ENCODE results near the gene PSD.

PSD gene

DNA sequence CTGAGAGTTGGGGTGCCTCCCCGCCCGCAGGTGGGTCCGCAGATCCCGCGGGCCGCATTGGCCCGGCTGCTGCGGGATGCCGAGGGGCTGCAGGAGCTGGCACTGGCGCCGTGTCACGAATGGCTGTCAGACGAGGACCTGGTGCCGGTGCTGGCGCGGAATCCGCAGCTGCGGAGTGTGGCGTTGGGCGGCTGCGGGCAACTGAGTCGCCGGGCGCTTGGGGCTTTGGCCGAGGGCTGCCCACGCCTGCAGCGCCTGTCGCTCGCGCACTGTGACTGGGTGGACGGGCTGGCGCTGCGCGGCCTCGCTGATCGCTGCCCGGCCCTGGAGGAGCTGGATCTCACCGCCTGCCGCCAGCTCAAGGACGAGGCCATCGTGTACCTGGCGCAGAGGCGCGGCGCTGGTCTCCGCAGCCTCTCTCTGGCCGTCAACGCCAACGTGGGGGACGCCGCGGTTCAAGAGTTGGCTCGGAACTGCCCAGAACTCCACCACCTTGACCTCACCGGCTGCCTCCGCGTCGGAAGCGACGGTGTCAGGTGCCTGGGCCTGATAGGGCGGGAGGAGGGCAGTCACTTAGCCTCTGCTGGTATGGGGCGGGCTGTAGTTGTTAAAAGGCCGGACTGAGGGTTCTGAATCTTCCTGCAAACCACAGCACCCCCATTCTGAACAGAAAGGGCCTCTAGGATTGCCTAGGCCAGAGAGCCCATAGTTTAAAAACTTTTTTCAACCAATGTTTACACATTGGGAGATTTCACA lies 3.4 kb upstream of the PSD start:
- peak; percentile 35 to 36 for DNase-seq (ENCODE audit: low read depth in 1 of 2, low spot score in 1 of 2)
- TF ChIP-seq POLR2AphosphoS5 (IDR thresholded peaks at IDR 0.05; ENCODE audit: low read depth) (peak; percentile 38), GABPA (IDR thresholded peaks at IDR 0.05; ENCODE audit: low read depth) (no peak; the same call in 1 of the 2 replicates)
- peak overlapping the region; percentile 82 for H3K27ac ChIP-seq (replicated peaks)
- peak overlapping the region; percentile 99 for H3K4me3 ChIP-seq (replicated peaks; ENCODE audit: insufficient read depth, low read length)
- H3K27me3 ChIP-seq (ENCODE audit: insufficient read depth, poor library complexity, severe bottlenecking): peaks cover 8% of the 10 kb centered on the region

DNA sequence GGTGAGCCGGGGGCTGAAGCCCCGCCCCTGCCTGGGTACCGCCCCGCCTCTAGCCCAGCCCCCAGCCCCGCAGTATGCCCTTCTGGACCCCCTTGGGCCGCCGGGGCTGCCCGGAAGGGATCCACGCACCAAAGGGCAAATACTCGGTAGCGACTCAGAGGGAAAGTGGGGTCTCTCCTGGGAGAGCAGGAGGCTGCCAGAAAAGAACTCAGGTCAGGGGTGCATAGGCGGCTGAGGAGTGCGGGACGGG lies 2.8 kb upstream of the PSD start:
- peaks cover 8% of the 10 kb centered on the region for H3K27me3 ChIP-seq (ENCODE audit: insufficient read depth, poor library complexity, severe bottlenecking)
- peak overlapping the region; percentile 99 for H3K4me3 ChIP-seq (replicated peaks; ENCODE audit: insufficient read depth, low read length)
- peak in 1 of 2 experiments; percentile 18 for DNase-seq (ENCODE audit: low read depth in 1 of 2, low spot score in 1 of 2)
- TF ChIP-seq, protein P1, sequence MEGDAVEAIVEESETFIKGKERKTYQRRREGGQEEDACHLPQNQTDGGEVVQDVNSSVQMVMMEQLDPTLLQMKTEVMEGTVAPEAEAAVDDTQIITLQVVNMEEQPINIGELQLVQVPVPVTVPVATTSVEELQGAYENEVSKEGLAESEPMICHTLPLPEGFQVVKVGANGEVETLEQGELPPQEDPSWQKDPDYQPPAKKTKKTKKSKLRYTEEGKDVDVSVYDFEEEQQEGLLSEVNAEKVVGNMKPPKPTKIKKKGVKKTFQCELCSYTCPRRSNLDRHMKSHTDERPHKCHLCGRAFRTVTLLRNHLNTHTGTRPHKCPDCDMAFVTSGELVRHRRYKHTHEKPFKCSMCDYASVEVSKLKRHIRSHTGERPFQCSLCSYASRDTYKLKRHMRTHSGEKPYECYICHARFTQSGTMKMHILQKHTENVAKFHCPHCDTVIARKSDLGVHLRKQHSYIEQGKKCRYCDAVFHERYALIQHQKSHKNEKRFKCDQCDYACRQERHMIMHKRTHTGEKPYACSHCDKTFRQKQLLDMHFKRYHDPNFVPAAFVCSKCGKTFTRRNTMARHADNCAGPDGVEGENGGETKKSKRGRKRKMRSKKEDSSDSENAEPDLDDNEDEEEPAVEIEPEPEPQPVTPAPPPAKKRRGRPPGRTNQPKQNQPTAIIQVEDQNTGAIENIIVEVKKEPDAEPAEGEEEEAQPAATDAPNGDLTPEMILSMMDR (IDR thresholded peaks at IDR 0.05; ENCODE audit: insufficient read depth, low read length): no peak
- no peak for TF ChIP-seq GABPA (IDR thresholded peaks at IDR 0.05; ENCODE audit: low read depth)
- no peak for TF ChIP-seq SPI1 (IDR thresholded peaks at IDR 0.05; ENCODE audit: borderline replicate concordance, low read depth)
- TF ChIP-seq POLR2AphosphoS5 (IDR thresholded peaks at IDR 0.05; ENCODE audit: low read depth): no peak
- TF ChIP-seq, protein P2, sequence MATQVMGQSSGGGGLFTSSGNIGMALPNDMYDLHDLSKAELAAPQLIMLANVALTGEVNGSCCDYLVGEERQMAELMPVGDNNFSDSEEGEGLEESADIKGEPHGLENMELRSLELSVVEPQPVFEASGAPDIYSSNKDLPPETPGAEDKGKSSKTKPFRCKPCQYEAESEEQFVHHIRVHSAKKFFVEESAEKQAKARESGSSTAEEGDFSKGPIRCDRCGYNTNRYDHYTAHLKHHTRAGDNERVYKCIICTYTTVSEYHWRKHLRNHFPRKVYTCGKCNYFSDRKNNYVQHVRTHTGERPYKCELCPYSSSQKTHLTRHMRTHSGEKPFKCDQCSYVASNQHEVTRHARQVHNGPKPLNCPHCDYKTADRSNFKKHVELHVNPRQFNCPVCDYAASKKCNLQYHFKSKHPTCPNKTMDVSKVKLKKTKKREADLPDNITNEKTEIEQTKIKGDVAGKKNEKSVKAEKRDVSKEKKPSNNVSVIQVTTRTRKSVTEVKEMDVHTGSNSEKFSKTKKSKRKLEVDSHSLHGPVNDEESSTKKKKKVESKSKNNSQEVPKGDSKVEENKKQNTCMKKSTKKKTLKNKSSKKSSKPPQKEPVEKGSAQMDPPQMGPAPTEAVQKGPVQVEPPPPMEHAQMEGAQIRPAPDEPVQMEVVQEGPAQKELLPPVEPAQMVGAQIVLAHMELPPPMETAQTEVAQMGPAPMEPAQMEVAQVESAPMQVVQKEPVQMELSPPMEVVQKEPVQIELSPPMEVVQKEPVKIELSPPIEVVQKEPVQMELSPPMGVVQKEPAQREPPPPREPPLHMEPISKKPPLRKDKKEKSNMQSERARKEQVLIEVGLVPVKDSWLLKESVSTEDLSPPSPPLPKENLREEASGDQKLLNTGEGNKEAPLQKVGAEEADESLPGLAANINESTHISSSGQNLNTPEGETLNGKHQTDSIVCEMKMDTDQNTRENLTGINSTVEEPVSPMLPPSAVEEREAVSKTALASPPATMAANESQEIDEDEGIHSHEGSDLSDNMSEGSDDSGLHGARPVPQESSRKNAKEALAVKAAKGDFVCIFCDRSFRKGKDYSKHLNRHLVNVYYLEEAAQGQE (IDR thresholded peaks at IDR 0.05; ENCODE audit: insufficient replicate concordance, low read depth): no peak
- H3K27ac ChIP-seq (replicated peaks): peak overlapping the region; percentile 82

DNA sequence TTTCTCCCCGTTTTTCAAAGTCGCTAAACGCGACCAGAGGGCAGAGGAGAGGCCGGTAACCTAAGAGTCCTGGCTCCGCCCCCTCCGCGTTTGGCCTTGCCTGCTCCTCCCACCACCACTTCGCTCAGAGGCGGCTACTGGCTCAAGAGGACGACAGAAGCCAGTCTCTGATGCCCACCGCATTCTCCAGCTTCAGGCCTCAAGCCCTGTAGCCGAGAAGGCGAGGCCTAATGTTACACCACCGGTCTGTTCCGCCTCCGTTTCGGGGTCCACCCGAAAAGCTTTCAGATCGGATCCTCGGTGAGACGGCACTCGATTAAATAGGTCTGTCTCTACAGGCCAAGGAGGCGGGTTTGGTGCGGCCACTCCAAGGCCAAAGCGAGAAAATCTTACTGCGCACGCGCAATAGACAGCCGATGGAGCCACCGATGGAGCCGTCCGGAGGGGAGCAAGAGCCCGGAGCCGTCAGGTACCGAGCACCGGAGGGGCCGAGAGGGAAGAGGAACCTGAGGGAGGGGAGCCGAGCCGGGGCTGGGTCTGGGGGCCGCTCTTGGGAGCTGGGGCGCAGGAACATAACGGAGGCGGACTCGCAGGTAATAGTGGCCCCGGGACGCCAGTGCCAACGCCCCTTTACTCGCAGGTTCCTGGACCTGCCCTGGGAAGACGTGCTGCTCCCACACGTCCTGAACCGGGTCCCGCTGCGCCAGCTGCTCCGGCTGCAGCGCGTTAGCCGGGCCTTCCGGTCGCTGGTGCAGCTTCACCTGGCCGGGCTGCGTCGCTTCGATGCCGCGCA lies 2.3 kb upstream of the PSD start, which contains the start of gene FBXL15:
Gene FBXL15 (plus strand): TSS at position 123 of the 793 bp plus-strand sequence. CDS start 294 bp downstream, at position 417.
- DNase-seq (ENCODE audit: low read depth in 1 of 2, low spot score in 1 of 2): peak; percentile 95 to 99
- H3K4me3 ChIP-seq (replicated peaks; ENCODE audit: insufficient read depth, low read length): peak within 1 kb of the TSS; percentile 99
- TF ChIP-seq GABPA (IDR thresholded peaks at IDR 0.05; ENCODE audit: low read depth) (peak; percentile 89), SPI1 (IDR thresholded peaks at IDR 0.05; ENCODE audit: borderline replicate concordance, low read depth) (peak; percentile 28; the same call in 1 of the 2 replicates), POLR2AphosphoS5 (IDR thresholded peaks at IDR 0.05; ENCODE audit: low read depth) (no peak)
- TF ChIP-seq, protein P1 (IDR thresholded peaks at IDR 0.05; ENCODE audit: insufficient read depth, low read length): no peak
- TF ChIP-seq, protein P2 (IDR thresholded peaks at IDR 0.05; ENCODE audit: insufficient replicate concordance, low read depth): peak; percentile 51
- peaks cover 8% of the 10 kb centered on the region for H3K27me3 ChIP-seq (ENCODE audit: insufficient read depth, poor library complexity, severe bottlenecking)
- H3K27ac ChIP-seq (replicated peaks): peak within 1 kb of the TSS; percentile 82

DNA sequence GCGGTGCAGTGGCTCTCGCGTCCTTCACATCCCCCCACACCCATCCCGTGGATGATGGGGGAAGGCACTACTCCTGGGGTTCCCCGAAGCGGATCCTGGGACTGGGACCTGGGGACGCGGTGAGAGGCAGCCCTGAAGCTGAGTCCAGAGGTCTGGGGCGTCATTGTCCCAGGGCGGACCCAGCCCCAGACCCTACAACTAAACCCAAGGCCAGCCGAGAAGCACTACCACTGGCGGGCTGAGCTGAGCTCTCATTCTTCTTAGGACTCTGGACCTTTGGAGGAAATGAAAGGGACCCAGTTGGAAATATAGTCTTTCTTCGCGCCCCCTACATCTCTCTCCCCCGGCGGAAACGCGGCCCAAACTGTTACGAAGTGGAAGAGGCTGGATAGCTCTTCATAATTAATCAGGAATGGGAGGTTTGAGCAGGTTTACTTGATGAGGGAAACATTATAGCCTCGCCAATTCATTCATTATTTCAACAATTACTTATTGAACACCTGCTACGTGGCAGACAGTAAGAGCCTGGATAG lies 1.7 kb upstream of the PSD start:
- peaks cover 8% of the 10 kb centered on the region for H3K27me3 ChIP-seq (ENCODE audit: insufficient read depth, poor library complexity, severe bottlenecking)
- no peak for DNase-seq (ENCODE audit: low read depth in 1 of 2, low spot score in 1 of 2)
- TF ChIP-seq, protein P2 (IDR thresholded peaks at IDR 0.05; ENCODE audit: insufficient replicate concordance, low read depth): peak; percentile 81
- TF ChIP-seq SPI1 (IDR thresholded peaks at IDR 0.05; ENCODE audit: borderline replicate concordance, low read depth): no peak
- TF ChIP-seq, protein P1 (IDR thresholded peaks at IDR 0.05; ENCODE audit: insufficient read depth, low read length): no peak
- TF ChIP-seq GABPA (IDR thresholded peaks at IDR 0.05; ENCODE audit: low read depth): no peak
- no peak for TF ChIP-seq POLR2AphosphoS5 (IDR thresholded peaks at IDR 0.05; ENCODE audit: low read depth)
- H3K4me3 ChIP-seq (replicated peaks; ENCODE audit: insufficient read depth, low read length): peak overlapping the region; percentile 99
- peak overlapping the region; percentile 82 for H3K27ac ChIP-seq (replicated peaks)
